A549 (cell line): ENCODE measurements around the gene PRR13. TPM values are rescaled to one million over a fixed set of nuclear protein-coding genes. Genes with fewer than 3 reads are reported as not detected.

Experiments used
- ATAC-seq, 2 experiments: fragments of 200-7000 bp in 1 of 2; fragments of >200 bp in 1 of 2; cut with Nextera tagmentation in 1 of 2; cut with Tn5 transposase in 1 of 2; 3 replicates each; pipeline versions ENCODE4 v1.8.0 to v1.9.1; 2018 to 2020; ENCODE audit warnings: mild to moderate bottlenecking in 1 of 2, moderate library complexity in 1 of 2
- CTCF ChIA-PET: fragments of 300-600 bp; sonication (Branson Sonifier 250); formaldehyde crosslinking; extraction: SDS; loops from one replicate; lab custom pipeline; 2021; ENCODE audit warnings: antibody characterized with exemption, inconsistent platforms; lab: Yijun Ruan, JAX
- POLR2A ChIA-PET: fragments of 350-600 bp; formaldehyde crosslinking; extraction: SDS; loops from one replicate; lab custom pipeline; 2021; ENCODE audit warnings: antibody characterized with exemption, inconsistent platforms; lab: Yijun Ruan, JAX
- DNase-seq, 2 experiments: peaks; one replicate each; pipeline versions ENCODE4 v3.0.0 to v3.0.0-alpha.2; 2011 to 2016; ENCODE audit warnings: low read depth in 1 of 2, low spot score in 1 of 2
- FAIRE-seq: peaks from 2 replicates; lab custom pipeline; 2011; peaks lifted over from hg19 to GRCh38; lab: Jason Lieb, UNC
- H3K27ac ChIP-seq, 2 experiments: fragments of >200 bp; sonication (Bioruptor Twin); formaldehyde crosslinking; 3 replicates each; pipeline ENCODE4 v1.5.1; 2016 to 2017
- H3K4me1 ChIP-seq: fragments of >200 bp; sonication (Bioruptor Twin); formaldehyde crosslinking; 3 replicates; pipeline ENCODE4 v1.6.1; 2016
- H3K4me2 ChIP-seq: fragments of >200 bp; sonication (Bioruptor Twin); formaldehyde crosslinking; 3 replicates; pipeline ENCODE4 v1.6.1; 2016
- H3K4me3 ChIP-seq: fragments of >200 bp; sonication (Bioruptor Twin); formaldehyde crosslinking; 3 replicates; pipeline ENCODE4 v1.5.1; 2016
- H3K9me3 ChIP-seq: fragments of >200 bp; sonication (Bioruptor Twin); formaldehyde crosslinking; 3 replicates; pipeline ENCODE4 v1.6.1; 2016
- BHLHE40 ChIP-seq: IDR thresholded peaks from 2 replicates; pipeline ENCODE4 v1.6.1; 2012; ENCODE audit warnings: low read depth, low read length, inconsistent platforms
- FOSB ChIP-seq: fragments of 250-450 bp; sonication (Bioruptor Pico); IDR thresholded peaks from 2 replicates; pipeline ENCODE4 v1.5.0; 2020; ENCODE audit warnings: mild to moderate bottlenecking, moderate library complexity
- FOSL2 ChIP-seq, 2 experiments: fragments of 450-650 bp in 1 of 2; fragments of >200 bp in 1 of 2; sonication (Bioruptor Twin) in 1 of 2; formaldehyde crosslinking; IDR thresholded peaks; 2 replicates each; pipeline versions ENCODE4 v1.5.0 to v1.6.1; 2016 to 2020; ENCODE audit warnings: mild to moderate bottlenecking in 1 of 2, moderate library complexity in 1 of 2
- JUNB ChIP-seq: fragments of >200 bp; sonication (Bioruptor Twin); formaldehyde crosslinking; IDR thresholded peaks from 2 replicates; pipeline ENCODE4 v1.6.1; 2016
- MAFK ChIP-seq: fragments of 450-650 bp; IDR thresholded peaks from 2 replicates; pipeline ENCODE4 v1.6.1; 2014; ENCODE audit not compliant: partially characterized antibody
- NPAS2 ChIP-seq: fragments of 250-450 bp; sonication (Bioruptor Pico); IDR thresholded peaks from 2 replicates; pipeline ENCODE4 v1.8.0; 2022; ENCODE audit warnings: mild to moderate bottlenecking, moderate library complexity, borderline replicate concordance
- NR3C1 ChIP-seq: fragments of >200 bp; sonication (Bioruptor Twin); formaldehyde crosslinking; IDR thresholded peaks from 3 replicates; pipeline ENCODE4 v1.6.1; 2017
- PBX3 ChIP-seq: IDR thresholded peaks from 2 replicates; pipeline ENCODE4 v1.6.1; 2012
- POLR2AphosphoS2 ChIP-seq: conservative IDR thresholded peaks from 2 replicates; pipeline ENCODE4 v1.6.1; 2012; ENCODE audit warnings: low read length, improper control_type of control experiment, inconsistent platforms
- RAD21 ChIP-seq, 2 experiments: fragments of >200 bp in 1 of 2; sonication (Bioruptor Twin) in 1 of 2; formaldehyde crosslinking in 1 of 2; IDR thresholded peaks in 1 of 2; conservative IDR thresholded peaks in 1 of 2; 2 replicates in 1 of 2; 3 replicates in 1 of 2; pipeline ENCODE4 v1.6.1; 2012 to 2018; ENCODE audit warnings: inconsistent platforms in 1 of 2
- WGBS: methylation state at CpG from one replicate; pipeline ENCODE4 v1.1.6; 2017; ENCODE audit errors: missing lambda C conversion rate; 5-methylcytosine and 5-hydroxymethylcytosine counted together
- polyA plus RNA-seq, 4 experiments: library from polyadenylated mRNA; depleted of rRNA in 3 of 4; stranded (reverse); fragments of >200 nt; fragmentation: RNase III in 1 of 4; extraction: RNeasy Plus Mini Kit Qiagen cat#74134 plus additional on column Dnase treatment in 1 of 4; gene quantifications; 2 replicates in 3 of 4; 3 replicates in 1 of 4; pipeline ENCODE4 v1.2.3, GENCODE V29; 2011 to 2017
- TF ChIP-seq, protein P1 (sequence below): fragments of >200 bp; sonication (Bioruptor Twin); formaldehyde crosslinking; IDR thresholded peaks from 3 replicates; pipeline ENCODE4 v1.5.1; 2016
- TF ChIP-seq, protein P2 (sequence below): fragments of 150-350 bp; IDR thresholded peaks from 2 replicates; pipeline ENCODE4 v1.6.1; 2014; ENCODE audit warnings: low read depth, mild to moderate bottlenecking, low read length
- TF ChIP-seq, protein P3 (sequence below): fragments of >200 bp; sonication (Bioruptor Twin); formaldehyde crosslinking; IDR thresholded peaks from 3 replicates; pipeline ENCODE4 v1.6.1; 2016

Gene PRR13
- polyA plus RNA-seq, 2 of the 4 experiments (the other 2 are of a cell fraction) = 203 to 221 TPM

DNA sequence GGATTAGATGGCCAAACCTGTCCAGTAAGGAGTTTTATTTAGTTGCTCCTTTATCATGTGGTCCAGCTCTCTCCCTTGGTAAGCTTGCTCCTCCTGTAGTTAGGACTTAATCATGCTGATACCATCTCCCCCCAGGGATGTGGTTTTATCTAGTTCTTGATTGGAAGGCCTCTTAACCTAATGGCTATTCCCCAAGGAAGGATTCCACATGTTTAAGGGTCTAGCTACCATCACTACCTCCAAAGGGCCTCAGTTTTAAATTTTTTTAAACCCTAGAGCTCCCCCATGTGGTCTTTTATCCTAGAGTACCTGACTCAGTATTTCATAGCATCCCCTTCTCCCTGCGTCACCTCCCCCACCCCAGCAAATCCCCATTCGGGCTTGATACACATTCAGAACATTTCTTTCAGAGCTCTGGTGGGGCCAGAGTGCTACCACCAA, 35.3 kb downstream of the PRR13 start:
- no peak overlapping the region for H3K27ac ChIP-seq
- FAIRE-seq (no peak), ATAC-seq (peak; percentile 47 to 64), DNase-seq (no peak)
- ChIA-PET POLR2A (interaction anchor here (0.6 to 2.4 kb wide), 8 partner anchors 12 to 157 kb away, joined by 3 to 10 read pairs (median 4); partner anchors contain the start of genes PRR13 and TARBP2), CTCF (interaction anchor here (0.6 to 5.0 kb wide), 23 partner anchors 8 to 157 kb away, joined by 3 to 46 read pairs (median 5); partner anchors contain the start of genes AAAS and MAP3K12)
- WGBS = 46% methylated on average over 2 of the region's 2 CpGs
- peaks cover 66% of the 10 kb centered on the region for H3K4me1 ChIP-seq
- H3K9me3 ChIP-seq = no peaks in the 10 kb centered on the region
- H3K4me3 ChIP-seq = no peak overlapping the region
- H3K4me2 ChIP-seq = no peak overlapping the region
- no peak for TF ChIP-seq NPAS2 (CRISPR knock-in tag)
- TF ChIP-seq, protein P1, sequence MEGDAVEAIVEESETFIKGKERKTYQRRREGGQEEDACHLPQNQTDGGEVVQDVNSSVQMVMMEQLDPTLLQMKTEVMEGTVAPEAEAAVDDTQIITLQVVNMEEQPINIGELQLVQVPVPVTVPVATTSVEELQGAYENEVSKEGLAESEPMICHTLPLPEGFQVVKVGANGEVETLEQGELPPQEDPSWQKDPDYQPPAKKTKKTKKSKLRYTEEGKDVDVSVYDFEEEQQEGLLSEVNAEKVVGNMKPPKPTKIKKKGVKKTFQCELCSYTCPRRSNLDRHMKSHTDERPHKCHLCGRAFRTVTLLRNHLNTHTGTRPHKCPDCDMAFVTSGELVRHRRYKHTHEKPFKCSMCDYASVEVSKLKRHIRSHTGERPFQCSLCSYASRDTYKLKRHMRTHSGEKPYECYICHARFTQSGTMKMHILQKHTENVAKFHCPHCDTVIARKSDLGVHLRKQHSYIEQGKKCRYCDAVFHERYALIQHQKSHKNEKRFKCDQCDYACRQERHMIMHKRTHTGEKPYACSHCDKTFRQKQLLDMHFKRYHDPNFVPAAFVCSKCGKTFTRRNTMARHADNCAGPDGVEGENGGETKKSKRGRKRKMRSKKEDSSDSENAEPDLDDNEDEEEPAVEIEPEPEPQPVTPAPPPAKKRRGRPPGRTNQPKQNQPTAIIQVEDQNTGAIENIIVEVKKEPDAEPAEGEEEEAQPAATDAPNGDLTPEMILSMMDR = peak; percentile 57
- TF ChIP-seq RAD21 (conservative IDR thresholded peaks at IDR 0.05 in 1 of 2, IDR thresholded peaks at IDR 0.05 in 1 of 2) = peak; percentile 24 to 44; a peak in 4 of 5 replicates
- no peak for TF ChIP-seq PBX3
- TF ChIP-seq FOSL2 (IDR thresholded peaks at IDR 0.05) = no peak
- TF ChIP-seq FOSL2 (CRISPR knock-in tag; IDR thresholded peaks at IDR 0.05) = 0 out of 2 replicates have a peak, but pooled peaks have one; percentile 2

GRCh38 chr12:53478865-53479264, 37.3 kb downstream of the PRR13 start:
- CTCF ChIA-PET = interaction anchor here (0.7 to 5.0 kb wide), 10 partner anchors 9 to 267 kb away, joined by 3 to 46 read pairs (median 4); partner anchors contain the start of gene TARBP2
- Histone ChIP-seq H3K27ac (no peak overlapping the region), H3K4me2 (no peak overlapping the region), H3K4me3 (no peak overlapping the region), H3K9me3 (no peaks in the 10 kb centered on the region), H3K4me1 (peaks cover 59% of the 10 kb centered on the region)
- POLR2A ChIA-PET = interaction anchor here (0.6 to 2.7 kb wide), 3 partner anchors 22 to 126 kb away, joined by 3 to 10 read pairs (median 3); partner anchors contain the start of genes PRR13 and TARBP2
- DNase-seq (no peak), FAIRE-seq (no peak), ATAC-seq (no peak)
- TF ChIP-seq FOSB (CRISPR knock-in tag) = 0 out of 2 replicates have a peak, but pooled peaks have one; percentile 24
- TF ChIP-seq BHLHE40 = no peak
- TF ChIP-seq NR3C1 = no peak
- TF ChIP-seq, protein P2, sequence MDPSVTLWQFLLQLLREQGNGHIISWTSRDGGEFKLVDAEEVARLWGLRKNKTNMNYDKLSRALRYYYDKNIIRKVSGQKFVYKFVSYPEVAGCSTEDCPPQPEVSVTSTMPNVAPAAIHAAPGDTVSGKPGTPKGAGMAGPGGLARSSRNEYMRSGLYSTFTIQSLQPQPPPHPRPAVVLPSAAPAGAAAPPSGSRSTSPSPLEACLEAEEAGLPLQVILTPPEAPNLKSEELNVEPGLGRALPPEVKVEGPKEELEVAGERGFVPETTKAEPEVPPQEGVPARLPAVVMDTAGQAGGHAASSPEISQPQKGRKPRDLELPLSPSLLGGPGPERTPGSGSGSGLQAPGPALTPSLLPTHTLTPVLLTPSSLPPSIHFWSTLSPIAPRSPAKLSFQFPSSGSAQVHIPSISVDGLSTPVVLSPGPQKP = no peak
- no peak for TF ChIP-seq PBX3
- TF ChIP-seq POLR2AphosphoS2 = peak; percentile 70
- 79% methylated on average over 1 of the region's 1 CpG for WGBS

DNA sequence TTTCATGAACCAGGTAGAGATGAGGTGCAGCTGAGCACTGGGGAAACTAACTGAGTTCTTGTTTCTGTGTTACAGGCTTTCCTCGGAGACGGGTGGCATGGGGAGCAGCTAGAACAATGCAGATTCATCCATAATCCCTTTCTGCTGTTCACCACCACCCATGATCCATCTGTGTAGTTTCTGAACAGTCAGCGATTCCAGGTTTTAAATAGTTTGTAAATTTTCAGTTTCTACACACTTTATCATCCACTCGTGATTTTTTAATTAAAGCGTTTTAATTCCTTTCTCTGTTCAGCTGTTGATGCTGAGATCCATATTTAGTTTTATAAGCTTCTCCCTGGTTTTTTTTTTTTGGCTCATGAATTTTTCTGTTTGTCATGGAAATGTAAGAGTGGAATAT, 37.8 kb downstream of the PRR13 start:
- CTCF ChIA-PET = interaction anchor here (0.7 to 5.0 kb wide), 6 partner anchors 9 to 267 kb away, joined by 3 to 46 read pairs (median 5); no protein-coding TSS in a partner anchor
- Histone ChIP-seq H3K4me1 (peaks cover 56% of the 10 kb centered on the region), H3K4me2 (no peak overlapping the region), H3K9me3 (no peaks in the 10 kb centered on the region), H3K27ac (no peak overlapping the region), H3K4me3 (no peak overlapping the region)
- DNase-seq (no peak), FAIRE-seq (no peak), ATAC-seq (no peak)
- 92% methylated on average over 5 of the region's 5 CpGs for WGBS
- POLR2A ChIA-PET = interaction anchor here (1.2 to 2.7 kb wide), 2 partner anchors 21 to 127 kb away, joined by 3 to 10 read pairs; partner anchors contain the start of gene TARBP2
- TF ChIP-seq, protein P3, sequence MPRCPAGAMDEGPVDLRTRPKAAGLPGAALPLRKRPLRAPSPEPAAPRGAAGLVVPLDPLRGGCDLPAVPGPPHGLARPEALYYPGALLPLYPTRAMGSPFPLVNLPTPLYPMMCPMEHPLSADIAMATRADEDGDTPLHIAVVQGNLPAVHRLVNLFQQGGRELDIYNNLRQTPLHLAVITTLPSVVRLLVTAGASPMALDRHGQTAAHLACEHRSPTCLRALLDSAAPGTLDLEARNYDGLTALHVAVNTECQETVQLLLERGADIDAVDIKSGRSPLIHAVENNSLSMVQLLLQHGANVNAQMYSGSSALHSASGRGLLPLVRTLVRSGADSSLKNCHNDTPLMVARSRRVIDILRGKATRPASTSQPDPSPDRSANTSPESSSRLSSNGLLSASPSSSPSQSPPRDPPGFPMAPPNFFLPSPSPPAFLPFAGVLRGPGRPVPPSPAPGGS = 0 out of 3 replicates have a peak, but pooled peaks have one; percentile 22
- TF ChIP-seq JUNB (no peak), MAFK (peak; percentile 81)
